Measurements from ENCODE around the gene NOCT. TPM values are rescaled to one million over a fixed set of nuclear protein-coding genes. Genes with fewer than 3 reads are reported as not detected.

NOCT gene
- total and polyA plus RNA-seq, 2 of the 8 experiments (the other 6 are each of a cell fraction or from before 2014, with no cell fraction given): 10.4 to 45.5 TPM

DNA sequence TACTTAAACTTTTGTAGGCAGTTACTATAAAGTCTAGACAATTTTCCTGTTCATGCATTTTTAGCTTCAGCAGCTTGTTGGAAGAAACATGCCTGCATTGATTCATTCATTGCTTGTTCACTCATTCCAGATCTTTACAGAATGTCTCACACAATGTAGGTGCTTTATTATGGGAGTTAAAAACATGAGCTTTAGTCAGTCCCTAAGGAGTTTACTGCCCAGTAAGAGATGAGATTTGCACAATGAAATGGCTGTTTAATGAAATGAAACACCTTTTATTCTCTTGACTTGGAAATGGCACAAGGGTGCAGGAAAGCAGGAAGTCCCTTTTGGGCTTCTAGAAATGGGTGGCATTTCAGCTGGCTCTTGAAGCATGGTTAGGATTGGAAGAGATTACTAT, 2.9 kb downstream of the NOCT start:
- H2AK5ac ChIP-seq (ENCODE audit: low read depth, low read length): no peak overlapping the region
- H3K36me3 ChIP-seq (ENCODE audit: control insufficient read depth in 2 of 4, insufficient read depth in 4 of 4, low read length in 3 of 4): no peaks in the 10 kb centered on the region; a peak in 2 of 8 replicates
- ChIA-PET CTCF (ENCODE audit: partially characterized antibody) (interaction anchor here (0.5 to 5.0 kb wide), 7 partner anchors 9 to 1055 kb away, joined by 3 to 39 read pairs (median 3); no protein-coding TSS in a partner anchor), POLR2A (ENCODE audit: partially characterized antibody) (interaction anchor here (0.7 to 5.4 kb wide), 6 partner anchors 10 to 159 kb away, joined by 3 to 39 read pairs (median 6); partner anchors contain the start of gene ELF2)
- H2AFZ ChIP-seq (ENCODE audit: low read length): no peak overlapping the region
- no peak for DNase-seq (ENCODE audit: low read depth in 1 of 2, low spot score in 2 of 2)
- H3K56ac ChIP-seq (replicated peaks; ENCODE audit: insufficient read length, low read depth, low read length): no peak overlapping the region
- no peak overlapping the region for H2BK12ac ChIP-seq (ENCODE audit: low read depth, low read length)
- peak overlapping the region; percentile 49 to 94 for H3K4me2 ChIP-seq (ENCODE audit: insufficient read depth in 1 of 2, low read depth in 2 of 2, low read length in 2 of 2)
- peaks cover 2 to 16% of the 10 kb centered on the region in 2 experiments for H4K20me1 ChIP-seq (replicated peaks in 1 of 2; ENCODE audit: control insufficient read depth in 1 of 2, insufficient read depth in 2 of 2, low read length in 2 of 2)
- H3K27me3 ChIP-seq (replicated peaks in 1 of 4; ENCODE audit: control insufficient read depth in 3 of 4, extremely low read depth in 1 of 4, insufficient read depth in 3 of 4, low read length in 3 of 4): no peaks in the 10 kb centered on the region
- H3K4me3 ChIP-seq (ENCODE audit: extremely low read depth in 1 of 4, insufficient read depth in 2 of 4, low read depth in 3 of 4, low read length in 4 of 4): peak overlapping the region in 3 of 4 experiments; percentile 15 to 40 (median 17); a peak in 2 of 8 replicates
- H3K23ac ChIP-seq (ENCODE audit: insufficient read length): no peak overlapping the region
- FAIRE-seq: no peak
- no peak overlapping the region for H3K27ac ChIP-seq (ENCODE audit: low read depth, low read length)
- H3K9ac ChIP-seq (replicated peaks in 1 of 4; ENCODE audit: extremely low read depth in 1 of 4, low read depth in 3 of 4, low read length in 3 of 4): no peak overlapping the region
- no peaks in the 10 kb centered on the region for H3K9me3 ChIP-seq (ENCODE audit: insufficient read depth in 2 of 2, low read depth in 1 of 2, low read length in 1 of 2)
- no peak overlapping the region for H3K14ac ChIP-seq (ENCODE audit: insufficient read length)
- no peak overlapping the region for H3K4ac ChIP-seq (replicated peaks; ENCODE audit: insufficient read length, low read depth, low read length)
- H2BK20ac ChIP-seq (ENCODE audit: low read length): no peak overlapping the region
- H4K5ac ChIP-seq (ENCODE audit: insufficient read length, low read depth, low read length): no peak overlapping the region
- H3K18ac ChIP-seq (ENCODE audit: extremely low read depth, low read length): no peak overlapping the region; the same call in 1 of the 2 replicates
- peaks cover 18 to 67% of the 10 kb centered on the region in 2 experiments for H3K79me2 ChIP-seq (ENCODE audit: control insufficient read depth in 1 of 2, insufficient read depth in 2 of 2, low read length in 2 of 2)
- no peak overlapping the region for H2BK15ac ChIP-seq (ENCODE audit: low read length)
- H3K23me2 ChIP-seq (ENCODE audit: low read depth, low read length): peaks cover 4% of the 10 kb centered on the region; the same call in 1 of the 2 replicates
- peaks cover 3% of the 10 kb centered on the region; the same call in 1 of the 2 replicates for H3K79me1 ChIP-seq (ENCODE audit: low read depth, low read length)
- H4K8ac ChIP-seq (ENCODE audit: extremely low read depth, insufficient read depth, low read length): no peak overlapping the region
- no peak overlapping the region for H4K91ac ChIP-seq (replicated peaks; ENCODE audit: insufficient read length, low read length)
- H2BK5ac ChIP-seq (ENCODE audit: low read depth, low read length): peak overlapping the region; percentile 42; the same call in 1 of the 2 replicates
- peaks cover 17 to 31% (median 24%) of the 10 kb centered on the region in 4 experiments for H3K4me1 ChIP-seq (replicated peaks in 1 of 4; ENCODE audit: control insufficient read depth in 3 of 4, insufficient read depth in 4 of 4, low read length in 3 of 4)
- H2BK120ac ChIP-seq (replicated peaks; ENCODE audit: low read depth, low read length): no peak overlapping the region

Measured in H1 (cell line).